ENCODE results near the gene KLK5.

- TF ChIP-seq POLR2AphosphoS5 (IDR thresholded peaks at IDR 0.05; ENCODE audit: insufficient read depth in 1 of 2, low read depth in 1 of 2) = no peak
- no peak for TF ChIP-seq CTCF (IDR thresholded peaks at IDR 0.05)
These were observed 43.4 kb downstream of the KLK5 start for GRCh38 chr19:50909240-50910070.

Data from vagina (tissue), 2 donors.